Testis (tissue), 3 donors: ENCODE results near the gene MAN2C1. TPM values are rescaled to one million over a fixed set of nuclear protein-coding genes. Genes with fewer than 3 reads are reported as not detected.
A peak's percentile ranks its signal among the peaks of the same experiment; 100 is the strongest.

ENCODE experiments used
- DNase-seq: peaks from one replicate; pipeline ENCODE4 v3.0.0-alpha.2; 2019
- H3K27ac ChIP-seq, 2 donors: fragments of 200-600 bp; sonication (generic); one replicate each; pipeline ENCODE4 v1.5.1; 2019
- H3K27me3 ChIP-seq: fragments of 200-600 bp; sonication (generic); one replicate; pipeline ENCODE4 v1.5.1; 2019
- H3K36me3 ChIP-seq: fragments of 200-600 bp; sonication (generic); one replicate; pipeline ENCODE4 v1.5.1; 2017; ENCODE audit warnings: low read depth; ENCODE audit errors: missing control alignments
- H3K4me1 ChIP-seq: fragments of 200-600 bp; sonication (generic); one replicate; pipeline ENCODE4 v1.5.1; 2019
- H3K4me3 ChIP-seq, 2 donors: fragments of 200-600 bp; sonication (generic); one replicate each; pipeline ENCODE4 v1.5.1; 2017 to 2019
- H3K9me3 ChIP-seq: fragments of 200-600 bp; sonication (generic); one replicate; pipeline ENCODE4 v1.5.1; 2017
- CTCF ChIP-seq, 3 experiments: fragments of 450-650 bp in 2 of 3; fragments of 200-600 bp in 1 of 3; sonication (generic) in 1 of 3; IDR thresholded peaks; one replicate each; pipeline ENCODE4 v1.5.1; 2016 to 2019; ENCODE audit warnings: antibody characterized with exemption in 3 of 3, mild to moderate bottlenecking in 2 of 3, moderate library complexity in 1 of 3
- POLR2A ChIP-seq: fragments of 450-650 bp; IDR thresholded peaks from one replicate; pipeline ENCODE4 v1.6.1; 2017; ENCODE audit warnings: antibody characterized with exemption, mild to moderate bottlenecking, moderate library complexity
- WGBS, 2 donors: methylation state at CpG; one replicate each; pipeline ENCODE4 v1.1.5; 2018; 5-methylcytosine and 5-hydroxymethylcytosine counted together
- intact Hi-C: fragments of 100-400 bp; cut with DNase I; formaldehyde crosslinking; loops from one replicate; pipeline ENCODE4 v1.15.1; 2023; ENCODE audit warnings: low total_unique reads
- microRNA counts, 2 donors: library from miRNA; unstranded; fragments of <30 nt; microRNA quantifications; one replicate each; lab custom pipeline; 2016
- microRNA-seq, 2 donors: library from miRNA; unstranded; fragments of <30 nt; microRNA quantifications; one replicate each; pipeline ENCODE4, GENCODE V29; 2016; ENCODE audit warnings: borderline number of aligned reads in 2 of 2, borderline replicate concordance in 1 of 2
- polyA plus RNA-seq: library from polyadenylated mRNA; stranded (reverse); fragments of 350-450 nt; fragmentation: Illumina TruSeq; extraction: RNeasy Lipid Tissue Mini Kit (QIAGEN cat#74804); gene quantifications from one replicate; pipeline ENCODE4 v1.2.3, GENCODE V29; 2014; ENCODE audit warnings: low read depth, low replicate concordance; ENCODE audit not compliant: insufficient read depth
- total RNA-seq, 2 donors: library from RNA; depleted of rRNA; stranded (reverse); fragments of >200 nt; gene quantifications; one replicate each; pipeline ENCODE4 v1.2.3, GENCODE V29; 2016

MAN2C1 gene
- total and polyA plus RNA-seq, 3 donors from 2014 or later, result 171 to 343 (median 256) TPM

DNA sequence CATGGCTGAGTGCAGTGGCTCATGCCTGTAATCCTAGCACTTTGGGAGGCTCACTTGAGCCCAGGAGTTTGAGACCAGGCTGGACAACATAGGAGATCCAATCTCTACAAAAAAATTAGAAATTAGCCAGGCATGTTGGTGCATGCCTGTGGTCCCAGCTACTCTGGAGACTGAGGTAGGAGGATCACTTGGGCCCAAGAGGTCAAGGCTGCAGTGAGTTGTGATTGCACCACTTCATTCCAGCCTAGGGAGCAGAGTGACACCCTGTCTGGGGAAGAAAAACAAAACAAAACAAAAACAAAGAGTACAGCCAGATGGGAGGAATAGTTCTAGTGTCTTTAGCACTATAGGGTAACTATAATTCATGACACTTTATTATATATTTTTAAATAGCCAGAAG, 58.7 kb downstream of the MAN2C1 start:
- H3K9me3 ChIP-seq, result no peaks in the 10 kb centered on the region
- TF ChIP-seq CTCF (IDR thresholded peaks at IDR 0.05), result no peak
- no peak for TF ChIP-seq POLR2A
- no peaks in the 10 kb centered on the region for H3K27me3 ChIP-seq
- no peaks in the 10 kb centered on the region for H3K4me1 ChIP-seq
- no peak overlapping the region for H3K4me3 ChIP-seq
- H3K36me3 ChIP-seq, result no peaks in the 10 kb centered on the region
- H3K27ac ChIP-seq, result no peak overlapping the region
- intact Hi-C loops, result no loop called here
- DNase-seq, result no peak

DNA sequence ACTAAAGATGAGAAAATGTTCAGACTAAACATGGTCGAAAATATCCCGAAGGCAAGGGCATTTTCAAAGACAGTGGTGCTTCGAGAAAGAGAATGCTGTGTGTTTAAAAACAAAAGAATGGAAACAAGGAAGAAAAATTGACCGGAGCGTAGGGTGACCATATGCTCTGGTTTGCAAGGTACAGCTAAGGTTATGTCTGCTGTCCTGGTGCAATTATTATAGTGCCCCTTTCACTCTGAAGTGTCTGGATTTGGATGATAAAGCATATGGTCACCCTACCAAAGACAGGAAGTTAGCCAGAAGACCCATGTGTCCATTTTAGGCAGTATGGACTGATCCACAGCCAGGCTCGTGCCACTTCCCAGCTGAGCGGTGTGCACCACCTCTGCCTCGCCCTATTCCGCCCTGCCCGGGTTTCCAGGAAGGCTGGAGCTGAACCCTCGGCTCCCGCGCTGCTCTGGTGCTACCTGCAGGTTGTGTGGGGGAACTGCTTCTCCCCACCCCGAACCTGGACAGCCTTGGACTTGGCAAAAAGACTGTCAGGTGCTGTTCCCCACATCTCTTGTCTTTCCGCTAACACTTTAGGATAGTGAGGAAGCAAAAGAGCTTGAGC, 60.5 kb downstream of the MAN2C1 start:
- Histone ChIP-seq H3K27ac (no peak overlapping the region), H3K4me1 (no peaks in the 10 kb centered on the region), H3K9me3 (no peaks in the 10 kb centered on the region), H3K27me3 (no peaks in the 10 kb centered on the region), H3K4me3 (no peak overlapping the region), H3K36me3 (no peaks in the 10 kb centered on the region)
- WGBS, 2 donors, result 32 to 41% methylated on average over 14 to 15 of the region's 15 CpGs
- DNase-seq, result peak; percentile 60
- intact Hi-C loops, result no loop called here
- TF ChIP-seq POLR2A (no peak), CTCF (IDR thresholded peaks at IDR 0.05) (peak in 1 of 3 experiments; percentile 33)

- H3K36me3 ChIP-seq, result no peaks in the 10 kb centered on the region
- H3K27me3 ChIP-seq, result no peaks in the 10 kb centered on the region
- WGBS, 2 donors, result 63 to 76% methylated on average over 3 of the region's 3 CpGs
- TF ChIP-seq CTCF (IDR thresholded peaks at IDR 0.05) (no peak), POLR2A (no peak)
- no peaks in the 10 kb centered on the region for H3K9me3 ChIP-seq
- DNase-seq, result no peak
- H3K4me3 ChIP-seq, result no peak overlapping the region
- H3K27ac ChIP-seq, result no peak overlapping the region
- H3K4me1 ChIP-seq, result no peaks in the 10 kb centered on the region
- intact Hi-C loops, result no loop called here
Measured at GRCh38 chr15:75306188-75306587, 62.2 kb downstream of the MAN2C1 start.

MicroRNAs encoded within 50 kb of the gene (microRNA counts, 767-probe panel; counts per million panel counts)
- 0 to 152 counts per million in 2 donors for microRNA hsa-miR-631 (lab: Ali Mortazavi, UCI)

Small RNA genes lying within 50 kb of the gene (microRNA-seq; reads per million reads assigned to microRNA genes)
- 0 to 0.70 reads per million in 2 donors for gene MIR631

Other genes with a start within 250 kb of the MAN2C1 start
- gene C15orf39, start 166.7 kb downstream of the MAN2C1 start, total RNA-seq, result 100 to 1,000 TPM; 167 to 168 TPM
- gene C15orf39, start 166.7 kb downstream of the MAN2C1 start, polyA plus RNA-seq, result 321 TPM
- 10 to 100 TPM in 1 of 2 donors, 1 to 10 TPM in 1; 9.1 to 16.1 TPM for gene GOLGA6C, start 110.3 kb downstream of the MAN2C1 start, total RNA-seq
- gene GOLGA6C, start 110.3 kb downstream of the MAN2C1 start, polyA plus RNA-seq, result 15.1 TPM
- gene GOLGA6D, start 85.8 kb downstream of the MAN2C1 start, total RNA-seq, result 10 to 100 TPM; 13.1 to 29.8 TPM
- 13.3 TPM for gene GOLGA6D, start 85.8 kb downstream of the MAN2C1 start, polyA plus RNA-seq
- gene COMMD4, start 32.5 kb downstream of the MAN2C1 start, total RNA-seq, result 100 to 1,000 TPM in 1 of 2 donors, 10 to 100 TPM in 1; 92.7 to 110 TPM
- 165 TPM for gene COMMD4, start 32.5 kb downstream of the MAN2C1 start, polyA plus RNA-seq
- gene NEIL1, start 21.6 kb downstream of the MAN2C1 start, total RNA-seq, result 10 to 100 TPM; 19.8 to 30.2 TPM
- 12.9 TPM for gene NEIL1, start 21.6 kb downstream of the MAN2C1 start, polyA plus RNA-seq
- gene SIN3A, start 83.1 kb upstream of the MAN2C1 start, total RNA-seq, result 100 to 1,000 TPM in 1 of 2 donors, 10 to 100 TPM in 1; 95.0 to 100 TPM
- 65.9 TPM for gene SIN3A, start 83.1 kb upstream of the MAN2C1 start, polyA plus RNA-seq
- gene PTPN9, start 210.7 kb upstream of the MAN2C1 start, total RNA-seq, result 10 to 100 TPM; 14.1 to 16.3 TPM
- gene PTPN9, start 210.7 kb upstream of the MAN2C1 start, polyA plus RNA-seq, result 20.3 TPM